ENCODE measurements around the gene TIMM13.

TIMM13 gene

GRCh38 chr19:2385053-2385721 lies 42.2 kb downstream of the TIMM13 start:
- Histone ChIP-seq H3K4me3 (ENCODE audit: insufficient read depth, low read length, poor library complexity, severe bottlenecking) (no peak overlapping the region), H3K36me3 (ENCODE audit: low read length) (no peaks in the 10 kb centered on the region), H3K4me2 (ENCODE audit: low read depth, low read length, poor library complexity, severe bottlenecking) (no peak overlapping the region), H2AFZ (ENCODE audit: low read depth, low read length, severe bottlenecking) (no peak overlapping the region), H3K9ac (ENCODE audit: low read length) (no peak overlapping the region), H3F3A (ENCODE audit: insufficient read depth) (no peaks in the 10 kb centered on the region), H3K27ac (ENCODE audit: low read depth, low read length) (no peak overlapping the region), H3K27me3 (ENCODE audit: low read length) (no peaks in the 10 kb centered on the region), H3K79me2 (ENCODE audit: insufficient read depth, low read length) (no peaks in the 10 kb centered on the region), H3K9me2 (replicated peaks; ENCODE audit: insufficient read depth, low read length) (no peaks in the 10 kb centered on the region), H3K9me3 (ENCODE audit: insufficient read depth, low read length) (no peaks in the 10 kb centered on the region), H4K20me1 (ENCODE audit: low read depth, low read length) (no peaks in the 10 kb centered on the region)
- TF ChIP-seq CTCF (IDR thresholded peaks at IDR 0.05; ENCODE audit: insufficient read depth, low read length, poor library complexity, severe bottlenecking): no peak
- TF ChIP-seq EZH2phosphoT487 (conservative IDR thresholded peaks at IDR 0.05; ENCODE audit: low read length): no peak

- Histone ChIP-seq H3K79me2 (ENCODE audit: insufficient read depth, low read length) (no peaks in the 10 kb centered on the region), H4K20me1 (ENCODE audit: low read depth, low read length) (no peaks in the 10 kb centered on the region), H2AFZ (ENCODE audit: low read depth, low read length, severe bottlenecking) (no peak overlapping the region), H3K27ac (ENCODE audit: low read depth, low read length) (no peak overlapping the region), H3F3A (ENCODE audit: insufficient read depth) (no peaks in the 10 kb centered on the region), H3K27me3 (ENCODE audit: low read length) (no peaks in the 10 kb centered on the region), H3K36me3 (ENCODE audit: low read length) (no peaks in the 10 kb centered on the region), H3K9me3 (ENCODE audit: insufficient read depth, low read length) (no peaks in the 10 kb centered on the region), H3K4me3 (ENCODE audit: insufficient read depth, low read length, poor library complexity, severe bottlenecking) (no peak overlapping the region), H3K9ac (ENCODE audit: low read length) (no peak overlapping the region), H3K9me2 (replicated peaks; ENCODE audit: insufficient read depth, low read length) (no peaks in the 10 kb centered on the region), H3K4me2 (ENCODE audit: low read depth, low read length, poor library complexity, severe bottlenecking) (no peak overlapping the region)
- TF ChIP-seq CTCF (IDR thresholded peaks at IDR 0.05; ENCODE audit: insufficient read depth, low read length, poor library complexity, severe bottlenecking) (no peak), EZH2phosphoT487 (conservative IDR thresholded peaks at IDR 0.05; ENCODE audit: low read length) (no peak)
Observed at GRCh38 chr19:2382530-2383222, 44.7 kb downstream of the TIMM13 start.

- H2AFZ ChIP-seq (ENCODE audit: low read depth, low read length, severe bottlenecking): no peak overlapping the region
- H3K27me3 ChIP-seq (ENCODE audit: low read length): no peaks in the 10 kb centered on the region
- no peaks in the 10 kb centered on the region for H3K9me2 ChIP-seq (replicated peaks; ENCODE audit: insufficient read depth, low read length)
- H3F3A ChIP-seq (ENCODE audit: insufficient read depth): no peaks in the 10 kb centered on the region
- H3K4me2 ChIP-seq (ENCODE audit: low read depth, low read length, poor library complexity, severe bottlenecking): no peak overlapping the region
- no peaks in the 10 kb centered on the region for H3K79me2 ChIP-seq (ENCODE audit: insufficient read depth, low read length)
- no peaks in the 10 kb centered on the region for H3K36me3 ChIP-seq (ENCODE audit: low read length)
- no peak overlapping the region for H3K9ac ChIP-seq (ENCODE audit: low read length)
- H3K27ac ChIP-seq (ENCODE audit: low read depth, low read length): no peak overlapping the region
- H3K9me3 ChIP-seq (ENCODE audit: insufficient read depth, low read length): no peaks in the 10 kb centered on the region
- H4K20me1 ChIP-seq (ENCODE audit: low read depth, low read length): no peaks in the 10 kb centered on the region
- no peak overlapping the region for H3K4me3 ChIP-seq (ENCODE audit: insufficient read depth, low read length, poor library complexity, severe bottlenecking)
- TF ChIP-seq EZH2phosphoT487 (conservative IDR thresholded peaks at IDR 0.05; ENCODE audit: low read length): no peak
- TF ChIP-seq CTCF (IDR thresholded peaks at IDR 0.05; ENCODE audit: insufficient read depth, low read length, poor library complexity, severe bottlenecking): no peak
Observed at GRCh38 chr19:2381148-2381820, 46.1 kb downstream of the TIMM13 start.

All from SU-DHL-6 (cell line).